HEK293 (cell line): ENCODE measurements around the gene SMIM41.

Source experiments
- GLI2 ChIP-seq: fragments of 450-650 bp; formaldehyde crosslinking; IDR thresholded peaks from 2 replicates; pipeline ENCODE4; 2017; ENCODE audit warnings: missing biosample characterization, missing genetic modification characterization, low read depth, borderline replicate concordance
- GLIS1 ChIP-seq: fragments of 450-650 bp; formaldehyde crosslinking; IDR thresholded peaks from 2 replicates; pipeline ENCODE4 v1.5.1; 2016; ENCODE audit warnings: missing biosample characterization, missing genetic modification characterization
- OSR2 ChIP-seq: fragments of 450-650 bp; formaldehyde crosslinking; IDR thresholded peaks from 2 replicates; pipeline ENCODE4 v1.5.1; 2016; ENCODE audit warnings: missing biosample characterization, missing genetic modification characterization
- PBX3 ChIP-seq: sonication (generic); formaldehyde crosslinking; IDR thresholded peaks from 2 replicates; pipeline ENCODE4 v1.8.1; 2022; ENCODE audit warnings: mild to moderate bottlenecking, moderate library complexity, missing genetic modification reagents
- PRDM4 ChIP-seq: fragments of 450-650 bp; formaldehyde crosslinking; IDR thresholded peaks from 2 replicates; pipeline ENCODE4 v1.5.1; 2017; ENCODE audit warnings: missing biosample characterization, missing genetic modification characterization
- REPIN1 ChIP-seq: fragments of 450-650 bp; formaldehyde crosslinking; IDR thresholded peaks from 2 replicates; pipeline ENCODE4 v1.5.1; 2017; ENCODE audit warnings: missing biosample characterization, missing genetic modification characterization, low read depth
- ZBTB21 ChIP-seq: fragments of 450-650 bp; formaldehyde crosslinking; IDR thresholded peaks from 2 replicates; pipeline ENCODE4 v1.5.1; 2017; ENCODE audit warnings: missing biosample characterization, missing genetic modification characterization
- ZBTB7A ChIP-seq: fragments of 450-650 bp; formaldehyde crosslinking; IDR thresholded peaks from 2 replicates; pipeline ENCODE4 v1.5.1; 2016; ENCODE audit warnings: low read depth, missing biosample characterization, missing genetic modification characterization
- ZNF133 ChIP-seq: fragments of 450-650 bp; formaldehyde crosslinking; IDR thresholded peaks from 2 replicates; pipeline ENCODE4 v1.5.1; 2016; ENCODE audit warnings: missing biosample characterization, missing genetic modification characterization
- ZNF16 ChIP-seq: fragments of 450-650 bp; formaldehyde crosslinking; IDR thresholded peaks from 2 replicates; pipeline ENCODE4 v1.5.1; 2016; ENCODE audit warnings: low read depth, missing biosample characterization, missing genetic modification characterization
- ZNF211 ChIP-seq: fragments of 450-650 bp; formaldehyde crosslinking; IDR thresholded peaks from 2 replicates; pipeline ENCODE4 v1.5.1; 2016; ENCODE audit warnings: low read depth, missing biosample characterization, missing genetic modification characterization
- ZNF274 ChIP-seq, 2 experiments: fragments of 200-500 bp in 1 of 2; fragments of 450-650 bp in 1 of 2; sonication (Bioruptor generic) in 1 of 2; formaldehyde crosslinking in 1 of 2; IDR thresholded peaks; 2 replicates each; pipeline versions ENCODE4 v1.5.1 to v1.6.1; 2014 to 2016; ENCODE audit warnings: borderline replicate concordance in 1 of 2, inconsistent platforms in 1 of 2, low read length in 1 of 2, missing biosample characterization in 1 of 2, missing genetic modification characterization in 1 of 2
- ZNF404 ChIP-seq: fragments of 450-650 bp; formaldehyde crosslinking; IDR thresholded peaks from 2 replicates; pipeline ENCODE4 v1.5.1; 2017; ENCODE audit warnings: missing biosample characterization, missing genetic modification characterization
- ZNF423 ChIP-seq: fragments of 450-650 bp; formaldehyde crosslinking; IDR thresholded peaks from 2 replicates; pipeline ENCODE4 v1.5.1; 2016; ENCODE audit warnings: missing biosample characterization, missing genetic modification characterization
- ZNF510 ChIP-seq: fragments of 450-650 bp; formaldehyde crosslinking; IDR thresholded peaks from 2 replicates; pipeline ENCODE4 v1.5.1; 2018; ENCODE audit warnings: mild to moderate bottlenecking, missing genetic modification characterization, missing biosample characterization; ENCODE audit not compliant: insufficient replicate concordance
- ZNF544 ChIP-seq: fragments of 450-650 bp; formaldehyde crosslinking; IDR thresholded peaks from 2 replicates; pipeline ENCODE4 v1.5.0; 2017; ENCODE audit warnings: missing biosample characterization, missing genetic modification characterization
- ZNF548 ChIP-seq: fragments of 450-650 bp; formaldehyde crosslinking; IDR thresholded peaks from 2 replicates; pipeline ENCODE4 v1.5.1; 2016; ENCODE audit warnings: missing biosample characterization, missing genetic modification characterization
- ZNF600 ChIP-seq: fragments of 450-650 bp; formaldehyde crosslinking; IDR thresholded peaks from 2 replicates; pipeline ENCODE4 v1.5.1; 2016; ENCODE audit warnings: missing biosample characterization, missing genetic modification characterization
- ZNF626 ChIP-seq: fragments of 450-650 bp; sonication (Bioruptor Pico); formaldehyde crosslinking; IDR thresholded peaks from 2 replicates; pipeline ENCODE4 v1.5.1; 2018; ENCODE audit warnings: missing biosample characterization, missing genetic modification characterization, inconsistent platforms
- ZNF664 ChIP-seq: fragments of 450-650 bp; formaldehyde crosslinking; IDR thresholded peaks from 2 replicates; pipeline ENCODE4 v1.5.1; 2016; ENCODE audit warnings: missing biosample characterization, missing genetic modification characterization
- ZNF791 ChIP-seq: fragments of 450-650 bp; formaldehyde crosslinking; IDR thresholded peaks from 2 replicates; pipeline ENCODE4 v1.5.1; 2016; ENCODE audit warnings: missing biosample characterization, missing genetic modification characterization
- ZNF792 ChIP-seq: fragments of 450-650 bp; formaldehyde crosslinking; IDR thresholded peaks from 2 replicates; pipeline ENCODE4 v1.5.1; 2016; ENCODE audit warnings: missing biosample characterization, missing genetic modification characterization
- ZXDB ChIP-seq: fragments of 450-650 bp; formaldehyde crosslinking; IDR thresholded peaks from 2 replicates; pipeline ENCODE4 v1.5.1; 2016; ENCODE audit warnings: missing biosample characterization, missing genetic modification characterization
- TF ChIP-seq, protein P1 (sequence below): fragments of 450-650 bp; formaldehyde crosslinking; IDR thresholded peaks from 2 replicates; pipeline ENCODE4 v1.5.1; 2017; ENCODE audit warnings: missing biosample characterization, missing genetic modification characterization
- TF ChIP-seq, protein P2 (sequence below): fragments of 450-650 bp; formaldehyde crosslinking; IDR thresholded peaks from 2 replicates; pipeline ENCODE4 v1.5.1; 2016; ENCODE audit warnings: missing biosample characterization, missing genetic modification characterization
- TF ChIP-seq, protein P3 (sequence below): fragments of 450-650 bp; formaldehyde crosslinking; conservative IDR thresholded peaks from 2 replicates; pipeline ENCODE4 v1.5.1; 2016; ENCODE audit warnings: low read depth, missing biosample characterization, missing genetic modification characterization

The SMIM41 gene

GRCh38 chr12:52032804-52033445 lies 46.6 kb upstream of the SMIM41 start (continued):
- TF ChIP-seq, protein P1, sequence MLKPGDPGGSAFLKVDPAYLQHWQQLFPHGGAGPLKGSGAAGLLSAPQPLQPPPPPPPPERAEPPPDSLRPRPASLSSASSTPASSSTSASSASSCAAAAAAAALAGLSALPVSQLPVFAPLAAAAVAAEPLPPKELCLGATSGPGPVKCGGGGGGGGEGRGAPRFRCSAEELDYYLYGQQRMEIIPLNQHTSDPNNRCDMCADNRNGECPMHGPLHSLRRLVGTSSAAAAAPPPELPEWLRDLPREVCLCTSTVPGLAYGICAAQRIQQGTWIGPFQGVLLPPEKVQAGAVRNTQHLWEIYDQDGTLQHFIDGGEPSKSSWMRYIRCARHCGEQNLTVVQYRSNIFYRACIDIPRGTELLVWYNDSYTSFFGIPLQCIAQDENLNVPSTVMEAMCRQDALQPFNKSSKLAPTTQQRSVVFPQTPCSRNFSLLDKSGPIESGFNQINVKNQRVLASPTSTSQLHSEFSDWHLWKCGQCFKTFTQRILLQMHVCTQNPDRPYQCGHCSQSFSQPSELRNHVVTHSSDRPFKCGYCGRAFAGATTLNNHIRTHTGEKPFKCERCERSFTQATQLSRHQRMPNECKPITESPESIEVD (tag by site-specific recombination) = no peak
- TF ChIP-seq ZXDB = peak; percentile 71
- TF ChIP-seq, protein P2, sequence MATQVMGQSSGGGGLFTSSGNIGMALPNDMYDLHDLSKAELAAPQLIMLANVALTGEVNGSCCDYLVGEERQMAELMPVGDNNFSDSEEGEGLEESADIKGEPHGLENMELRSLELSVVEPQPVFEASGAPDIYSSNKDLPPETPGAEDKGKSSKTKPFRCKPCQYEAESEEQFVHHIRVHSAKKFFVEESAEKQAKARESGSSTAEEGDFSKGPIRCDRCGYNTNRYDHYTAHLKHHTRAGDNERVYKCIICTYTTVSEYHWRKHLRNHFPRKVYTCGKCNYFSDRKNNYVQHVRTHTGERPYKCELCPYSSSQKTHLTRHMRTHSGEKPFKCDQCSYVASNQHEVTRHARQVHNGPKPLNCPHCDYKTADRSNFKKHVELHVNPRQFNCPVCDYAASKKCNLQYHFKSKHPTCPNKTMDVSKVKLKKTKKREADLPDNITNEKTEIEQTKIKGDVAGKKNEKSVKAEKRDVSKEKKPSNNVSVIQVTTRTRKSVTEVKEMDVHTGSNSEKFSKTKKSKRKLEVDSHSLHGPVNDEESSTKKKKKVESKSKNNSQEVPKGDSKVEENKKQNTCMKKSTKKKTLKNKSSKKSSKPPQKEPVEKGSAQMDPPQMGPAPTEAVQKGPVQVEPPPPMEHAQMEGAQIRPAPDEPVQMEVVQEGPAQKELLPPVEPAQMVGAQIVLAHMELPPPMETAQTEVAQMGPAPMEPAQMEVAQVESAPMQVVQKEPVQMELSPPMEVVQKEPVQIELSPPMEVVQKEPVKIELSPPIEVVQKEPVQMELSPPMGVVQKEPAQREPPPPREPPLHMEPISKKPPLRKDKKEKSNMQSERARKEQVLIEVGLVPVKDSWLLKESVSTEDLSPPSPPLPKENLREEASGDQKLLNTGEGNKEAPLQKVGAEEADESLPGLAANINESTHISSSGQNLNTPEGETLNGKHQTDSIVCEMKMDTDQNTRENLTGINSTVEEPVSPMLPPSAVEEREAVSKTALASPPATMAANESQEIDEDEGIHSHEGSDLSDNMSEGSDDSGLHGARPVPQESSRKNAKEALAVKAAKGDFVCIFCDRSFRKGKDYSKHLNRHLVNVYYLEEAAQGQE (tag by site-specific recombination) = no peak
- no peak for TF ChIP-seq GLI2
- TF ChIP-seq ZNF626 (tag by site-specific recombination) = no peak
- TF ChIP-seq ZNF548 (tag by site-specific recombination) = no peak
- no peak for TF ChIP-seq ZNF510
- TF ChIP-seq ZNF544 (tag by site-specific recombination) = no peak
- no peak for TF ChIP-seq ZNF133 (tag by site-specific recombination)
- no peak for TF ChIP-seq OSR2
- no peak for TF ChIP-seq PRDM4
- TF ChIP-seq ZBTB21 = peak; percentile 85
- TF ChIP-seq, protein P3, sequence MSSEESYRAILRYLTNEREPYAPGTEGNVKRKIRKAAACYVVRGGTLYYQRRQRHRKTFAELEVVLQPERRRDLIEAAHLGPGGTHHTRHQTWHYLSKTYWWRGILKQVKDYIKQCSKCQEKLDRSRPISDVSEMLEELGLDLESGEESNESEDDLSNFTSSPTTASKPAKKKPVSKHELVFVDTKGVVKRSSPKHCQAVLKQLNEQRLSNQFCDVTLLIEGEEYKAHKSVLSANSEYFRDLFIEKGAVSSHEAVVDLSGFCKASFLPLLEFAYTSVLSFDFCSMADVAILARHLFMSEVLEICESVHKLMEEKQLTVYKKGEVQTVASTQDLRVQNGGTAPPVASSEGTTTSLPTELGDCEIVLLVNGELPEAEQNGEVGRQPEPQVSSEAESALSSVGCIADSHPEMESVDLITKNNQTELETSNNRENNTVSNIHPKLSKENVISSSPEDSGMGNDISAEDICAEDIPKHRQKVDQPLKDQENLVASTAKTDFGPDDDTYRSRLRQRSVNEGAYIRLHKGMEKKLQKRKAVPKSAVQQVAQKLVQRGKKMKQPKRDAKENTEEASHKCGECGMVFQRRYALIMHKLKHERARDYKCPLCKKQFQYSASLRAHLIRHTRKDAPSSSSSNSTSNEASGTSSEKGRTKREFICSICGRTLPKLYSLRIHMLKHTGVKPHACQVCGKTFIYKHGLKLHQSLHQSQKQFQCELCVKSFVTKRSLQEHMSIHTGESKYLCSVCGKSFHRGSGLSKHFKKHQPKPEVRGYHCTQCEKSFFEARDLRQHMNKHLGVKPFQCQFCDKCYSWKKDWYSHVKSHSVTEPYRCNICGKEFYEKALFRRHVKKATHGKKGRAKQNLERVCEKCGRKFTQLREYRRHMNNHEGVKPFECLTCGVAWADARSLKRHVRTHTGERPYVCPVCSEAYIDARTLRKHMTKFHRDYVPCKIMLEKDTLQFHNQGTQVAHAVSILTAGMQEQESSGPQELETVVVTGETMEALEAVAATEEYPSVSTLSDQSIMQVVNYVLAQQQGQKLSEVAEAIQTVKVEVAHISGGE (tag by site-specific recombination) = peak; percentile 86
- TF ChIP-seq ZNF211 (tag by site-specific recombination) = no peak
- TF ChIP-seq ZNF274 (IDR thresholded peaks at IDR 0.05; ENCODE audit: low read length) = no peak
- TF ChIP-seq ZNF274 (tag by site-specific recombination; IDR thresholded peaks at IDR 0.05; ENCODE audit: borderline replicate concordance) = no peak
- no peak for TF ChIP-seq ZNF791 (tag by site-specific recombination)
- no peak for TF ChIP-seq ZNF792 (tag by site-specific recombination)
- TF ChIP-seq ZNF600 (tag by site-specific recombination) = peak; percentile 58; the same call in 1 of the 2 replicates
- no peak for TF ChIP-seq ZNF404 (tag by site-specific recombination)
- peak; percentile 90 for TF ChIP-seq GLIS1
- TF ChIP-seq ZBTB7A = no peak
- no peak for TF ChIP-seq REPIN1
- peak; percentile 50; the same call in 1 of the 2 replicates for TF ChIP-seq ZNF423
- TF ChIP-seq ZNF664 (tag by site-specific recombination) = no peak
- no peak for TF ChIP-seq PBX3 (CRISPR knock-in tag)
- TF ChIP-seq ZNF16 (tag by site-specific recombination) = no peak
